ENCODE data around the gene MARCHF6.
A peak's percentile ranks its signal among the peaks of the same experiment; 100 is the strongest.
"Not testable (repeated sequence)": the region's sequence is repeated elsewhere in the genome, so short reads cannot be mapped to it uniquely, and the experiment has no call there.

The MARCHF6 gene

GRCh38 chr5:10353241-10354047, at the start of gene MARCHF6:
MARCHF6 (plus strand) TSS chr5:10353695; CDS start chr5:10353899, 204 bp downstream.
- DNase-seq = peak; percentile 94

GRCh38 chr5:10303699-10304170, 49.8 kb upstream of the MARCHF6 start:
- DNase-seq = no peak

- DNase-seq = no peak
These were observed 48.6 kb upstream of the MARCHF6 start for GRCh38 chr5:10304932-10305331.

- DNase-seq = no peak
These were observed 47.4 kb upstream of the MARCHF6 start for GRCh38 chr5:10306114-10306513.

GRCh38 chr5:10306806-10307205, 46.7 kb upstream of the MARCHF6 start:
- DNase-seq = peak; percentile 65

GRCh38 chr5:10307206-10308148, 46.0 kb upstream of the MARCHF6 start, which contains the start of gene CMBL:
CMBL (minus strand) TSS chr5:10307902; CDS start chr5:10290762, 17,140 bp downstream.
- peak; percentile 65 for DNase-seq

- no peak for DNase-seq
These were observed 44.7 kb upstream of the MARCHF6 start for GRCh38 chr5:10308844-10309243.

- no peak for DNase-seq
These were observed 43.3 kb upstream of the MARCHF6 start for GRCh38 chr5:10310066-10310779.

- DNase-seq = not testable (repeated sequence)
These were observed 42.5 kb upstream of the MARCHF6 start for GRCh38 chr5:10310835-10311570.

- DNase-seq = no peak
These were observed 41.7 kb upstream of the MARCHF6 start for GRCh38 chr5:10311595-10312425.

GRCh38 chr5:10315201-10315600, 38.3 kb upstream of the MARCHF6 start:
- DNase-seq = no peak

GRCh38 chr5:10315824-10316509, 37.5 kb upstream of the MARCHF6 start:
- DNase-seq = no peak

GRCh38 chr5:10317825-10318682, 35.4 kb upstream of the MARCHF6 start:
- no peak for DNase-seq

GRCh38 chr5:10319202-10319851, 34.2 kb upstream of the MARCHF6 start:
- DNase-seq = no peak

GRCh38 chr5:10320793-10321192, 32.7 kb upstream of the MARCHF6 start:
- no peak for DNase-seq

- no peak for DNase-seq
These were observed 31.6 kb upstream of the MARCHF6 start for GRCh38 chr5:10321882-10322281.

- DNase-seq = peak; percentile 22
These were observed 29.7 kb upstream of the MARCHF6 start for GRCh38 chr5:10323588-10324488.

Measured in DMS79 treated with DMSO at 0.1 percent for 48 hours (cell line).